ENCODE measurements around the gene XXYLT1. TPM values are rescaled to one million over a fixed set of nuclear protein-coding genes. Genes with fewer than 3 reads are reported as not detected.

XXYLT1 gene
- total RNA-seq, 1 experiment from 2014 or later: 25.5 TPM

DNA sequence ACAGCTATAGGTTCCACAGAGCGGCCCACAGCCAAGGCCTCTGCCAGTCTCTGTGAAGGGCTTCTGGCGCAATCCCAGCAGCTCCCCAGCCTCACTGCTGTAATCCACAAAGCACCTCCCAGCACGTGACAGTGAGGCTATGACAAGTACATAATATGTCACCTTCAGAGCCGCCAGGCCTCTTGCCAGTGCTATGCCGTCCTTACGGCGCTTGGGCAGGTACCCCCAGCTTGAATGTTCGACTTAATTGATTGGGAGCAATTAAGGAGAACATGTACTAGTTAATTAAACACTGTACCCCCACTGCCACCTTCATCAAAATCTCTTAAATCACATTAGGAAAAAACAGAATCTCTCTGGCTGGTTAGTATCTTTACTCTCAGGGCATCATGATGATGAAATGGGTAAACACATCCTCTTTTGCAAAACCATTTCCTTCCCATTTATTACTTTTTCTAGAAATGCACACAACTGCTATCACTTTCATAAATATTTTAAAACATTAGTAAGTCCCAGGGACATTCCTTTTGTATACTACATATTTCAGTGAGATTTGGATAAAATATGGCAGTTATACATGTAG is 169.9 kb downstream of the XXYLT1 start:
- no peak overlapping the region for H2AFZ ChIP-seq (ENCODE audit: low read length)
- peak overlapping the region; percentile 23 for H3K27ac ChIP-seq (ENCODE audit: low read length)
- ChIA-PET POLR2A (ENCODE audit: unreplicated experiment) (no interaction called here), CTCF (no interaction called here)
- no peaks in the 10 kb centered on the region for H3K36me3 ChIP-seq (ENCODE audit: low read depth, low read length)
- intact Hi-C loops (cut with micrococcal nuclease): loop anchor here (10.0 kb wide), 1 partner anchor 336 kb away; no protein-coding TSS in a partner anchor
- no peak for TF ChIP-seq EZH2phosphoT487 (IDR thresholded peaks at IDR 0.05; ENCODE audit: borderline replicate concordance, low read length)
- no peak for TF ChIP-seq CTCF (conservative IDR thresholded peaks at IDR 0.05; ENCODE audit: low read depth, low read length)
- no peak for TF ChIP-seq EZH2 (IDR thresholded peaks at IDR 0.05; ENCODE audit: low read length, unreplicated experiment)
- no peak overlapping the region for H3K4me3 ChIP-seq (ENCODE audit: low read length)
- H3K9ac ChIP-seq (ENCODE audit: low read length): 0 out of 2 replicates have a peak overlapping the region, but pooled peaks have one; percentile 2
- H3K27me3 ChIP-seq (ENCODE audit: low read length): no peaks in the 10 kb centered on the region
- no peaks in the 10 kb centered on the region for H3K9me3 ChIP-seq (ENCODE audit: low read length)
- no TSS peak for BruUV-seq (replicated peaks)
- H3K9me2 ChIP-seq (replicated peaks; ENCODE audit: low read length): no peaks in the 10 kb centered on the region
- ATAC-seq (no peak), DNase-seq (no peak)
- H3F3A ChIP-seq (ENCODE audit: low read length, unreplicated experiment): peaks cover 3% of the 10 kb centered on the region
- H3K4me1 ChIP-seq (ENCODE audit: insufficient read depth, low read length): peaks cover 61% of the 10 kb centered on the region
- peak overlapping the region; percentile 1; the same call in 1 of the 2 replicates for H3K4me2 ChIP-seq (ENCODE audit: low read length)
- H3K79me2 ChIP-seq (ENCODE audit: low read length): peaks cover 13% of the 10 kb centered on the region; the same call in 1 of the 2 replicates
- no peaks in the 10 kb centered on the region for H4K20me1 ChIP-seq (ENCODE audit: low read length)

- no peaks in the 10 kb centered on the region for H3K27me3 ChIP-seq (ENCODE audit: low read length)
- no peak overlapping the region for H3K27ac ChIP-seq (ENCODE audit: low read length)
- ATAC-seq (no peak), DNase-seq (no peak)
- no peak overlapping the region for H3K4me2 ChIP-seq (ENCODE audit: low read length)
- H3K9me2 ChIP-seq (replicated peaks; ENCODE audit: low read length): no peaks in the 10 kb centered on the region
- H2AFZ ChIP-seq (ENCODE audit: low read length): no peak overlapping the region
- H3K4me3 ChIP-seq (ENCODE audit: low read length): no peak overlapping the region
- H4K20me1 ChIP-seq (ENCODE audit: low read length): no peaks in the 10 kb centered on the region
- H3K9me3 ChIP-seq (ENCODE audit: low read length): no peaks in the 10 kb centered on the region
- H3K79me2 ChIP-seq (ENCODE audit: low read length): peaks cover 13% of the 10 kb centered on the region; the same call in 1 of the 2 replicates
- no peaks in the 10 kb centered on the region for H3K36me3 ChIP-seq (ENCODE audit: low read depth, low read length)
- POLR2A ChIA-PET (ENCODE audit: unreplicated experiment): interaction anchor here (0.6 kb wide), 1 partner anchor 260 kb away, joined by 8 read pairs; no protein-coding TSS in a partner anchor
- intact Hi-C loops (cut with micrococcal nuclease): loop anchor here (10.0 kb wide), 1 partner anchor 335 kb away; no protein-coding TSS in a partner anchor
- TF ChIP-seq CTCF (conservative IDR thresholded peaks at IDR 0.05; ENCODE audit: low read depth, low read length): no peak
- H3F3A ChIP-seq (ENCODE audit: low read length, unreplicated experiment): peaks cover 3% of the 10 kb centered on the region
- BruUV-seq (replicated peaks): no TSS peak
- H3K9ac ChIP-seq (ENCODE audit: low read length): no peak overlapping the region
- peaks cover 60% of the 10 kb centered on the region for H3K4me1 ChIP-seq (ENCODE audit: insufficient read depth, low read length)
- CTCF ChIA-PET: no interaction called here
Observed at GRCh38 chr3:195099951-195100785, 170.8 kb downstream of the XXYLT1 start.
